HG03064 (cell line): ENCODE data around the gene EFEMP1.

Source experiments
- ATAC-seq: cut with Tn5 transposase; IDR thresholded peaks from one replicate; pipeline ENCODE4 v1.9.1; 2021; ENCODE audit warnings: low read depth; ENCODE audit not compliant: unreplicated experiment

Gene EFEMP1

GRCh38 chr2:55901322-55901721 lies 22.3 kb downstream of the EFEMP1 start:
- ATAC-seq = no peak

GRCh38 chr2:55899881-55900280 lies 23.7 kb downstream of the EFEMP1 start:
- no peak for ATAC-seq

GRCh38 chr2:55898386-55899040 lies 25.1 kb downstream of the EFEMP1 start:
- ATAC-seq = no peak

- no peak for ATAC-seq
Measured at GRCh38 chr2:55896633-55897032, 26.9 kb downstream of the EFEMP1 start.

GRCh38 chr2:55894720-55895119 lies 28.9 kb downstream of the EFEMP1 start:
- ATAC-seq = no peak

GRCh38 chr2:55891671-55892094 lies 31.9 kb downstream of the EFEMP1 start:
- no peak for ATAC-seq

GRCh38 chr2:55888936-55889335 lies 34.6 kb downstream of the EFEMP1 start:
- no peak for ATAC-seq

- ATAC-seq = no peak
Measured at GRCh38 chr2:55887901-55888624, 35.5 kb downstream of the EFEMP1 start.

- no peak for ATAC-seq
Measured at GRCh38 chr2:55887351-55887750, 36.2 kb downstream of the EFEMP1 start.

- ATAC-seq = no peak
Measured at GRCh38 chr2:55885944-55886281, 37.7 kb downstream of the EFEMP1 start.

GRCh38 chr2:55885127-55885943 lies 38.2 kb downstream of the EFEMP1 start:
- no peak for ATAC-seq

- no peak for ATAC-seq
Measured at GRCh38 chr2:55883829-55884228, 39.8 kb downstream of the EFEMP1 start.

GRCh38 chr2:55883357-55883756 lies 40.2 kb downstream of the EFEMP1 start:
- no peak for ATAC-seq

- no peak for ATAC-seq
Measured at GRCh38 chr2:55882954-55883353, 40.6 kb downstream of the EFEMP1 start.

- no peak for ATAC-seq
Measured at GRCh38 chr2:55880416-55881143, 43.0 kb downstream of the EFEMP1 start.

- ATAC-seq = no peak
Measured at GRCh38 chr2:55879976-55880375, 43.6 kb downstream of the EFEMP1 start.

GRCh38 chr2:55877087-55877436 lies 46.5 kb downstream of the EFEMP1 start:
- ATAC-seq = no peak

- ATAC-seq = no peak
Measured at GRCh38 chr2:55876429-55877086, 47.0 kb downstream of the EFEMP1 start.

- no peak for ATAC-seq
Measured at GRCh38 chr2:55875434-55876135, 48.0 kb downstream of the EFEMP1 start.

- ATAC-seq = no peak
Measured at GRCh38 chr2:55874338-55874737, 49.2 kb downstream of the EFEMP1 start.
